Progenitor cell of endocrine pancreas (in vitro differentiated cells): ENCODE results near the gene ADSS1. TPM values are rescaled to one million over a fixed set of nuclear protein-coding genes. Genes with fewer than 3 reads are reported as not detected.

Source experiments
- DNase-seq: peaks from one replicate; pipeline ENCODE4 v3.0.0; 2021; ENCODE audit warnings: low spot score; ENCODE audit not compliant: unreplicated experiment
- H3K27ac Mint-ChIP-seq: 2 replicates; pipeline ENCODE4 v1.8.0; 2021; ENCODE audit warnings: mild to moderate bottlenecking, moderate library complexity, mixed read lengths
- H3K27me3 Mint-ChIP-seq: 2 replicates; pipeline ENCODE4 v1.8.0; 2021; ENCODE audit warnings: mixed read lengths
- H3K36me3 Mint-ChIP-seq: 2 replicates; pipeline ENCODE4 v1.8.0; 2022; ENCODE audit warnings: mixed read lengths; ENCODE audit not compliant: insufficient read depth
- H3K4me1 Mint-ChIP-seq: 2 replicates; pipeline ENCODE4 v1.8.0; 2021; ENCODE audit warnings: low read depth, mixed read lengths
- H3K4me3 Mint-ChIP-seq: 2 replicates; pipeline ENCODE4 v1.8.0; 2021; ENCODE audit warnings: low read depth, mild to moderate bottlenecking, moderate library complexity, mixed read lengths
- H3K9me3 Mint-ChIP-seq: 2 replicates; pipeline ENCODE4 v1.8.0; 2021; ENCODE audit warnings: low read depth, mixed read lengths
- CTCF ChIP-seq: fragments of 200-600 bp; sonication (generic); IDR thresholded peaks from one replicate; pipeline ENCODE4 v1.5.0; 2021; ENCODE audit warnings: antibody characterized with exemption, mild to moderate bottlenecking; ENCODE audit not compliant: unreplicated experiment
- total RNA-seq: library from RNA; stranded (reverse); gene quantifications from 2 replicates; pipeline ENCODE4 v1.2.1, GENCODE V29; 2021

Gene ADSS1
- total RNA-seq, 1 donor from 2014 or later, result 8.9 TPM

DNA sequence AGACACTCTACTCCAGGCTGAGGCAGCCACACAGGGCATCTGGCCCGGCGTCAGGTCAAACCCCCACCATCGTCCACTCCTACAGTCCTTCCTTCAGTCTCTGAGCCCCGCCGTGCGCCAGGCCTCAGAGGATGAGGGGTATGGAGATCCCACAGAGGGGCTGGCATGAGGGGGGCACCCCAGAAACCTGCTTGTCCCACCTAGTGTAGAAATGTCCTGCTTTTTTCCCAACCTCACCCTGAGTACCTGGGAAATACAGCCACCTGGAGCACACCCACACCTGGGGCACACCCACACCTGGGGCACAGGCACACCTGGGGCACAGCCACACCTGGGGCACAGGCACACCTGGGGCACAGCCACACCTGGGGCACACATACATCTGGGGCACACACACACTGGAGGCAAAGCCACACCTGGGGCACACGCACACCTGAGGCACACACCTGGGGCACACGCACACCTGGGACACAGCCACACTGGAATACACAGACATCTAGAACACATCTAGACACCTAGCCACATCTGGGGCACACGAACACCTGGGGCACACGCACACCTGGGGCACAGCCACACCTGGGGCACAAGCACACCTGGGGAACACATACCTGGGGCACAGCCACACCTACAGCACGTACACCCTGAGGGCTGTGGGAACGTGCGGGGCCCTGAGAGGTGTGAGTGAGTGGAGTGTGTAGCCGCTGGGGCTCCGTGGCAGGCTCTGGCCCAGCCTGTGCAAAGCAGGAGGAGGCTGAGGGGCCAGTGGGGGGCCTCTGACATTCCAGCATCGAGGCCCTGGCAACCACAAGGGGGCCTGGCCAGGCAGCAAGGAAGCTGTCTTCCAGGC, 53.2 kb downstream of the ADSS1 start:
- H3K4me3 Mint-ChIP-seq, result no peak overlapping the region
- DNase-seq, result no peak
- H3K36me3 Mint-ChIP-seq, result peaks cover 2% of the 10 kb centered on the region
- H3K27ac Mint-ChIP-seq, result no peak overlapping the region
- no peaks in the 10 kb centered on the region for H3K4me1 Mint-ChIP-seq
- no peaks in the 10 kb centered on the region for H3K9me3 Mint-ChIP-seq
- no peaks in the 10 kb centered on the region for H3K27me3 Mint-ChIP-seq
- TF ChIP-seq CTCF, result peak; percentile 12

GRCh38 chr14:104777808-104778249, 53.8 kb downstream of the ADSS1 start:
- no peak overlapping the region for H3K27ac Mint-ChIP-seq
- H3K4me3 Mint-ChIP-seq, result no peak overlapping the region
- DNase-seq, result no peak

DNA sequence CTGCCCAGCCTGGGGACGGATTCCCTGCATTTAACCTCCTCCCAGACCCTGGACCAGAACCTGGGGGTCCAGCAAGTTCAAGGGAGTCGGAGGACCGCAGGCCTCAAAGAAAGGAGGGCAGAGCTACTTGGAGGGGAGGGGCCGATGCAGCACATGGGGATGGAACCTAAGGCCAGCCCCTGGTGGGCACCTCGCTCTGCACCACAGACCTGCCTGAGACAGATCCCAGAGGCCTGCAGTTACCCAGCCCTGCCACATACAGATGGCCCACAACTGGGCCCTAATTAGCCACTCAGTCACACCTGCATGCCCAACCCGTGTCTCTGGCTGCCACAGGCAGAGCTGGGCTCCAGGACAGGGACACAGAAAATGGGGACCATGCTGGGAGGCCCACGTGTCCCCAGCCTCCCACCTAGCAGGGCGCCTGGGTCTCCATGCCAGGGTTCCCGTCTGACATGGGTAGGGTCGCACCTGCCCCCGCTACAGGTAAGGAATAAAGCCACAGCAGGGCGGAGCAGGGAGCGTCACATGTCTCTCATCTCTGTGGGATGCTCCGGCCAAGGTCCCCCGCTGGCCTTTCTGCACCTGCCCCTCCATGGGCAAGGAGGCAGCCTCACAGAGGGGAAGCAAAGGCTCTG, 54.8 kb downstream of the ADSS1 start:
- TF ChIP-seq CTCF, result no peak
- Mint-ChIP-seq H3K9me3 (no peaks in the 10 kb centered on the region), H3K27ac (peak overlapping the region; percentile 29), H3K27me3 (no peaks in the 10 kb centered on the region), H3K4me1 (no peaks in the 10 kb centered on the region), H3K36me3 (peaks cover 2% of the 10 kb centered on the region), H3K4me3 (no peak overlapping the region)
- DNase-seq, result no peak

More at GRCh38 chr14:104777808-104778249, 53.8 kb downstream of the ADSS1 start:
- no peak for TF ChIP-seq CTCF
- H3K4me1 Mint-ChIP-seq, result no peaks in the 10 kb centered on the region
- peaks cover 2% of the 10 kb centered on the region for H3K36me3 Mint-ChIP-seq
- H3K27me3 Mint-ChIP-seq, result no peaks in the 10 kb centered on the region
- H3K9me3 Mint-ChIP-seq, result no peaks in the 10 kb centered on the region

- H3K36me3 Mint-ChIP-seq, result peaks cover 2% of the 10 kb centered on the region
- H3K27me3 Mint-ChIP-seq, result no peaks in the 10 kb centered on the region
- H3K4me3 Mint-ChIP-seq, result no peak overlapping the region
- H3K4me1 Mint-ChIP-seq, result no peaks in the 10 kb centered on the region
- DNase-seq, result no peak
- no peak for TF ChIP-seq CTCF
- H3K9me3 Mint-ChIP-seq, result no peaks in the 10 kb centered on the region
- no peak overlapping the region for H3K27ac Mint-ChIP-seq
These were observed 55.9 kb downstream of the ADSS1 start for GRCh38 chr14:104779776-104780512.

- H3K9me3 Mint-ChIP-seq, result no peaks in the 10 kb centered on the region
- no peaks in the 10 kb centered on the region for H3K4me1 Mint-ChIP-seq
- H3K27me3 Mint-ChIP-seq, result no peaks in the 10 kb centered on the region
- H3K27ac Mint-ChIP-seq, result no peak overlapping the region
- no peak overlapping the region for H3K4me3 Mint-ChIP-seq
- TF ChIP-seq CTCF, result no peak
- no peak for DNase-seq
- H3K36me3 Mint-ChIP-seq, result peaks cover 2% of the 10 kb centered on the region
These were observed 56.5 kb downstream of the ADSS1 start for GRCh38 chr14:104780513-104781030.
